GM21390 (cell line): Measurements from ENCODE around the gene GAREM1.

Experiments used
- ATAC-seq: cut with Tn5 transposase; IDR thresholded peaks from one replicate; pipeline ENCODE4 v1.9.1; 2021; ENCODE audit not compliant: unreplicated experiment

The GAREM1 gene

DNA sequence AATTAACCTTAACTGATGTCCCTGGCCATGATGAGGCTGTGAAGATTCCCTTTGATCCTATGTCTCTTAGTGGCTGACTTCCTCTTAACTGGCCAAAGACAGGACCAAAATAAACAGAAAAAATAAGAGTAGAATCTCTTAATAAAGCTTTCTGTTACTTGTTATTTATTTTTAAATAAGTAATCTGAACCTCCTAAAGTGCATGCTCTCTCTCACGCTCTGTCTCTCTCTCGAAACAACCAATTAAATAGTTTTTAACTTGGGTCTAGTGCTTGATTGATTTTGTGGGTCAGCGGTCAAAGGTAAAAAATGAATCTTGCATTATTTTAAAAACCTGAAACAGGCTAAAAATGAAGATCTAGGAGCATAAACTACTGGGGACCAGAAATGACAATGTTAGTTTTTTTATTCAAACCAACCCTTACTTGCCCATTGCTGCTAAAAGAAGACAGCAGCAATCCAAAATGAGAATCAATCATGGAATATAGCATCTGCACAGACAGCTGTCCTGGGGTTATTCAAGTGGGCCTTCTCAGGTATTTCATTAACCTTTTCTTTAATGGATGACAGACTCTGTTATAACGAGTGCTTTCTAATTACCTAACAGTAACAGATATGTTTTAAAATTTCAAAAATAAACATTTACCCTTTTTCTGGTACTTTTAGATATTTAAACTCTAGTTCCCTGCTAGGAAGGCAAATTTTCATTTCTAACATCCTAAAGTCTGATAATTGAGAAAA, 11.2 kb downstream of the GAREM1 start:
- no peak for ATAC-seq

DNA sequence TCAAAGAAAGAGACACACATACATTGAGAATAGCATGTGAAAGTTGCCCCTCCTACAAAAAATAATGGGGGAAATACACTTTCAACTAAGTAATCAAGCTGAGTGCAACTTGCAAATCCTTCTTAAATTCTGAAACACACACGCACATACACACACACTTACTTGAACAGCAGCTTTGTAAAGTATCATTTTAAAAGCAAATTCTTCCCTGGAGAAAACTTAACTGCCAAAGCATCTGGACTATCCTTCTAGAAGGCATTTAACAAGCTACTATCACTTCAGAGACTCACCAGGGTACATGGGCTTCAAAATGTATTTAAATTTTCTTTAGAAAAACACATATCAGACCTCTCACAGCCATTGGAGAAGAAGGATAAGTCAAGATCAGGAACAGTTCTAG, 15.3 kb downstream of the GAREM1 start:
- ATAC-seq, result no peak

DNA sequence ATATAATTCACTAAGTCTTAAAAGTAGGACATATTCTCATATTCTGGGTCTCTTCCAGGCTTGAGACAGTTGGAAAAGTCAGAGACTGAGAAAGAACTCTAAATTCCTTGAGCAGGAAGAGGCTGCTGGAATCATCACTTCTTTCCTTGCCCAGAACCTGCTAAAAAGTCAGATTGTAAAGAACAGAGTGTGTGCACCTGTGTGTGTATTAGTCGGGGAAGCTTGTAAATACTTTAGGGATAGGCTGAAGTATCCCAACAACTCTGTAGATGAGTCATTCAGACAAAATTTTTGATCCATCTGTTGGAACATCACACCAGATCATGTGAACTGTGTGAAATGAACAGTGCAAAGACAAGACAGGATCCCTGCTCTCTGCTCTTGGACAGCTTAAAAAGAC, 16.1 kb downstream of the GAREM1 start:
- ATAC-seq, result no peak

DNA sequence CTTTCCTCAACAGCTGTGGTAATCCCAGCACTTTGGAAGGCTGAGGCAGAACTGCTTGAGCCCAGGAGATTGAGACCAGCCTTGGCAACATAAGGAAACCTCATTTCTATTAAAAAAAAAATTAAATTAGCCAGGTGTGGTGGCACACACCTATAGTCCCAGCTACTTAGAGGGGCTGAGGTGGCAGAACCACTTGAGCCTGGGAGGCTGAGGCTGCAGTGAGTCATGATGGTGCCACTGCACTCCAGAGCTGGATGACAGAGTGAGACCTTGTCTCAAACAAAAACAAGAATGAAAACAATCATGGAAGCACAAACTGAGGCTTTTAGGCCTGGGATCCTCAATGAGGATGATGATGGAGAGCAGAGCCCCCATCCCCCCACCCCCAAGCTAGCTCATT, 19.8 kb downstream of the GAREM1 start:
- ATAC-seq, result no peak

DNA sequence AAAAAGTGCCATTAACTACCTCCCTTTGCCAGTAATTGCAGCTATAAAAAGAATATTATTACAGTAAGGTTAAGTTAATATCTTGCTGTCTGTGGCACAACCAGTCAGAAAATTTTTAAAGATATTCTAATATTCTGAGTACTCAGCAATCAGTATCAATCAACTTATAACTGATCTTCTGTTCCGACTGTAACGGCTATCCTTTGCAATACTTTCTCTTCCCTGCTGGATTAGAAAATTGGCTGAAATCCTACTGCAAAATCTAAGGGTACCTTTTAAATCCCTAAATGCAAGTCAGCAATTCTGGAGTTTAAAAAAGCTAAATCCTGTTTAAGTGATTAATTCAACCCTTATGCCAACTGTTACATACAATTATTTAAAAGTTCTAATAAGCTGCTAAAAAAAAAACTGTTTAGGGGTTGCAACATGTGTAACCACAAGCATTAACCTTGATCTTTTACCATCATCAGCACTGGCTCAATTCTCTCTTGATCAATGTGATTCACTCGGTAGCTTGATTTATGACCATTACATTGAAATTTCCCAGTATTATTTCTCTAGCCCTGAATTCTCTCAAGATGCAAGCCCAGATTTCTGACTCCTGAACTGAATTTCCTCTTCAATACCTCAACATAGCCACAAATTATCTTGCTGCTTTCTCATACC, 20.5 kb downstream of the GAREM1 start:
- no peak for ATAC-seq

DNA sequence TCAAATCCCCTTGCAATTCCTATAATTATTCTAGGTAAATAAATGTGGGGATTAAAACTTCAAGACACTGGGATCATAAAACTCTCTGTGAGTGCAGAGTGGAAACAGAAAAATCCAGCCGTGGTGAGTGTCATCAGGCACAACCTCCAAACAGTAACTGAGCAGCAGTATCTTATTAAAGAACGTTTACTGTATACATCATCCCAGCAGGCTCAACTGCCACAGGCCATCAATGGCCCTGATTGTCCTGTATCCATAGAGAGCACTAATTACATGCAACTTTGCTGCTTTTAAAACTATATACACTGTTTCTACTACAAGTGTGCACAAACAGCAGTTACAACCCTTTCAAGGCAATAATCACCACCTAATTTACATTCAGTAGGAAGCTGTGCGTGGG, 23.9 kb downstream of the GAREM1 start:
- ATAC-seq, result no peak

DNA sequence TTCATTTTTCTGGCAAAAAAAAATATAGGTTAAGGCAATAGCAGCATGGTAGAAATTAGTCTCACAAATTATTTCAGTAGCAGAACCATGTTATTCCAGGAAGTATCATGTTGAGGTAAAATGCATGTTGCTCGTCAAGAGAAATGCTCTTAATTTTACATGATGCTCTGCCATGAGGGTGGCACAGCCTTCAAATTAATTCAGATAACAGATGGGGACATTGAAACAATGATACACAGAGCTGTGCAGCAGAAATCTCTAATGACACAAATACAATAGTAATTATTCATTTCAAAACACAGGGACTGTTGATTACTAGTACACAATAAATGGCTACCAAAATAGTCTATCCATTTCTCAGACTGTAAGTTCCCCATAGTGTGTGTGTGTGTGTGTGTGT, 24.8 kb downstream of the GAREM1 start:
- ATAC-seq, result no peak

DNA sequence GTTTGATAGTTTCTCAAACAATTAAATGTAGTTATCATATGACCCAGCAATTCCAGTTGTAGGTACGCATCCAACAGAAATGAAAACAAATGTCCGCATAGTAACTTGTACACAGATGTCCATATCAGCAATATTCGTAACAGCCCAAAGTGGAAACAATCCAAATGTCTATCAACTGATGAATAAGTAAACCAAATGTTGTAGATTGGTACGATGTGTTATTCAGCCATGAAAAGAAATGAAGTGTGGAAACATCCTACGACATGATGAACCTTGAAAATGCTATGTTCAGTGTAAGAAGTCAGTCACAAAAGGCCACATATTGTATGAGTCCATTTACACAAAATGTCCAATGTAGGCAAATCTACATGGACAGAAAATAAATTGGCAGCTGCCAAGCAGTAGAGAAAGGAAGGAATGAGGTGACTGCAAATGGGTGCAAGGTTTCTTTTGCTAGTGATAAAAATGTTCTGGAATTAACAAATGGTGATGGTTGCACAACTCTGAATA, 26.9 kb downstream of the GAREM1 start:
- no peak for ATAC-seq

DNA sequence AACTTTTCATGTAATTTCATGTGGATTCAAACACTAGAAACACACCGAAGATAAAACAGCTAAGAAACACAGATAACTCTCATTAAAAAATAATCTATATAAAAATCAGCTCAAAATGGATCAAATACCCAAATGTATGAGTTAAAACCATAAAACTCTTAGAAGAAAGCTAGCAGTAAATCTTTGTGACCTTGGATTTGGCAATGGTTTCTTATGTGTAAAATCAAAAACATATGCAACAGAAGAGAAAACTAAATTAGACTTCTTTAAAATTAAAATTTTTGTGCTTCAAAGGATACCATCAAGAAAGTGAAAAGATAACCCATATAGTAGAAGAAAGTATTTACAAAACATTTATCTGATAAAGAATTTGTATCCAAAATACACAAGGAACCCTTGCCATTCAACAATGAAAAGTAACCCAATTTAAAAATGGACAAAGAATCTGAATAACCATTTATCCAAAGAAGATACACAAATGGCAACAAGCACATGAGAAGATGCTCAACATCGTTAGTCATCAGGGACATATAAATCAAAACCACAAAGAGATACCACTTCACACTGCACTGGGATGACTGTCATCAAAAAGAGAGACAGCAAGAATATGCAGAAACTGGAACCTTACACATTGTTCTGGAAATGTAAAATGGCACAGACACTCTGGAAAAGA, 27.5 kb downstream of the GAREM1 start:
- no peak for ATAC-seq

DNA sequence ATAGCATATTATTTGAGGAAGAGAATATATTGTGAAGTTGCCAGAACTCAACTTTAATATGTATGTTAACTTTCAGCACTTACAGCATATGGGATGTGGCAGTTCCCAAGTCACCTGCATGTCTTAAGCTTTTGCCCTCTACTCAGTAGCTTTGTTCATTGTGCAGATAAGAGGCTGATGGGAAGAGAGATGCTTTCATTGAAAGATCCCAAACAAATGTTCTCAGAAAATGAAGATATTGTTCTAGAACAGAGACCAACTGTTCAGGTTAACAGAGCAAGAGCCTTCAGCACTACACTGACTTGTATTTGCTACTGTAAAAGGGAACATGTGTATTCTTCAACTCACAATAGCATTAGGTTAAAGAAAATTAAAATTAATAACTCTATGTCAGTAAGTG, 28.1 kb downstream of the GAREM1 start:
- ATAC-seq, result no peak

DNA sequence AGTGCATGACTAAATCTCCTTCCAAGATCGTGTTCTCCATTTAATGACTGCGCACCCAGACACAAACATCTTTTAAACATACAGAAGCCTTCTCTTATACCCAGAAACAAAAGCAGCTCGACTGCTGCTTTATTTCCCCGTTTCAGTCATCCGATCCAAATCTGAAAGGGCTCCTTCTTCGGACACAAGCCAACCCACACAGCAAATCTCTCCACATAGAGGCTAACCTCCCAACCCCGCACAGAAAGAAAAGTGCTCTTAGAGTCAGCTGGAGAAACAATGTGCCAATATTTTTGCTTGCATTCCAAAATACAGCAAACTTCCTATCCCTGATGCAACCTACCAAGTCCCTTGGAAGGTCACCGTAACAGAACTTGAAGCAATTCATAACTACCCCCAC, 29.1 kb downstream of the GAREM1 start:
- ATAC-seq, result no peak

DNA sequence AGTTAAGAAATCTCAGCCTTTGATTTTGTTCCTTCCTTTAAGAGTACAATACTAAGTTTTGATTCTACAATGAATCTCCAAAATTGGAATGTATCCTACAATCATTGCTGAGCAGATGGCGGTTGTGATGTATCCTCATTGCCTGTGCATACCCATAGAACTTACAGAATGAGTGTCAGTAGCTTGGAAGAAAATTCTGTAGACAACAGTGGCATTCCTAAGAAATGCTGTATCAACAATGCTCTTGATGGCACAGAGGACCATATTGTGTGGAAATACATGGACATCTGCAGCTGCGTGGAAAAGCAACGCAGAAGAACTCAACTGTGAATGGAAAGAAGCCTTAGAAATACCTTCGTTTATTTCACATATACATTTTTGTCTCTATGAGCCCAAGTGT, 30.2 kb downstream of the GAREM1 start:
- ATAC-seq, result no peak

DNA sequence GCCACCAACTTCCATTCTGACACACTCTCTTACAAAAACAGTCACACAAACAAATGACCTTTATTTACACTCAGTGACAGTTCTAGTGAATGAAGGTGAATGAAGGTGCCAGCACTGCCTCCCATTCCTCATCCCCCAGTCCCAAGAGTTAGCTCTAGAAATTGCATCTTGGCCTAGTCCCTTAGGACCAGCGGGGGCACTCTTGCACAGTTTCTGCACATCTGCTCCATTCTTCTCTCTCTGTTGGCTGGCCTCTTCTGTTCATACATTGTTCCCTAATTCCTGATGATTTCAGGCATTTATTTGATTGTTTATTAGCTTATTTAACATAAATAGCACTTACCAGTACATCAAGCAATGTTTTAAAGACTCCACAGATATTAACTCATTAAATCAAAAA, 30.9 kb downstream of the GAREM1 start:
- no peak for ATAC-seq

DNA sequence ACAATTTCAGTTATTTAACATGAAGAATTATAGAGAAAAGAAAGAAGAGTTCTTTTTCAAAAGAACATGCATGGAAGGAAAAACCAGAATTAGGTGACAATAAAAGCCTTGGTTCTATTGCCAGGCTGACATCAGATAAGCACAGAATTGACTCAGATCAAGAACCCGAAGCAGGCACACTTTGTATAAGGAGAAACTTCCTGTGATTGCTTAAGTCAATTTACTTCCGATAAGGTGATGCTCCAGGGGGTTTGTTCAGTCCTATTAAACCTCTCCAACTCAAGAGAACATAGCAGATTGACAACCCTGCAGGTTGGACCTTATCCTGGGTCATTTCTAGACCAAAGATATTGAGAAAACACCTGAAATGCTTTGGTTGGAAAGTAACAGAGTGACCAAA, 31.4 kb downstream of the GAREM1 start:
- ATAC-seq, result no peak

DNA sequence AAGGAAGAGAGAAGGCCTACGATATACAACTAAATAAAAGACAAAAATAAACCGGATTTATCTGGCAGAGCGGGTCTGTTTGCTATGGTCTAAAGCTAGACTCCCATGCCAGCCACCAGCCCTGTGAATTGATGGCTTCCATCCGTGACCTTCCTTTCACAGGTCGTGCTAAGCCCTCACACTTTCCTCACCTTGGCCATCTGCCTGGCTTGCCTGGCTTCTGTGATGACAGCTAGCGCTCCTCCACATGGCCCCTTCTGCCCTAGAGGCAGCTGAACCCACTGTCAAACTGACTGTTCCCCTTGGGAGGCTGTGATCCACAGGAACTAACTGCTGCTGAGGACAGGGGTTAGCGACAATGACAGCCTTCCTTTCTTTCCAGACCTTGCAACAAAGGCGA, 32.5 kb downstream of the GAREM1 start:
- no peak for ATAC-seq

DNA sequence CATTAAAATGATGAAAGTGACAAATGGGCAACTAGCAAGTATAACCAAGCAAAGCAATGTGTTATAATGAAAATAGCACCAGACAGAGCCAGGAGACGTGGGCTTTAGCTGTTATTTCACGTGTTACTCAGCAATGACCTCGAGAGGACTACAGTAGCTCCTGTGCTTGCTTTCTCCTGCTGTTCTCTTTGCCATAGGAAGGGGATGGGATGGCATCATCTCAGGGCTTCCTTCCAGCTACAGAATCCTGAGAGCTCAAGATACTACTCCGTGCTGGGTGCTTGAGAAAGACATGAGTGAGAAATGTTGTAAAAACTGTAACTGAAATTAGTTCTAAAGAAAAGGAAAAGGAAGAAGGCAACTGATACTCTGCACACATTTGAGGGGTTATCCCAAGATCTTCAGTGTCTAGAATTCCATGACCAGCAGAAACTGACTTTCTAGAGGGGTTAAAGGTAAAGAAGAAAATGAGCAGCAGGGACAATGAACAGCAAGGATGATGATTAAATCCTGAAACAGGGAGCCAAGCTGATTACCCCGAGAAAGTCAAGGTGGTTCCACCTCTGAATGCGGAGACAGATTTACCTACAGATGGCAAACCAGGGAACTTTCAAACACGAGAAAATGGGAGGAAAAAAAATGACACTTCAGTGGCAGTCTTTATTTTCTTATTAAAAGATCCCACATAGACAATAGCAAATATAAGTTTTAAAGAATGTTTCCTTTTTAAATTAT, 33.4 kb downstream of the GAREM1 start:
- no peak for ATAC-seq

DNA sequence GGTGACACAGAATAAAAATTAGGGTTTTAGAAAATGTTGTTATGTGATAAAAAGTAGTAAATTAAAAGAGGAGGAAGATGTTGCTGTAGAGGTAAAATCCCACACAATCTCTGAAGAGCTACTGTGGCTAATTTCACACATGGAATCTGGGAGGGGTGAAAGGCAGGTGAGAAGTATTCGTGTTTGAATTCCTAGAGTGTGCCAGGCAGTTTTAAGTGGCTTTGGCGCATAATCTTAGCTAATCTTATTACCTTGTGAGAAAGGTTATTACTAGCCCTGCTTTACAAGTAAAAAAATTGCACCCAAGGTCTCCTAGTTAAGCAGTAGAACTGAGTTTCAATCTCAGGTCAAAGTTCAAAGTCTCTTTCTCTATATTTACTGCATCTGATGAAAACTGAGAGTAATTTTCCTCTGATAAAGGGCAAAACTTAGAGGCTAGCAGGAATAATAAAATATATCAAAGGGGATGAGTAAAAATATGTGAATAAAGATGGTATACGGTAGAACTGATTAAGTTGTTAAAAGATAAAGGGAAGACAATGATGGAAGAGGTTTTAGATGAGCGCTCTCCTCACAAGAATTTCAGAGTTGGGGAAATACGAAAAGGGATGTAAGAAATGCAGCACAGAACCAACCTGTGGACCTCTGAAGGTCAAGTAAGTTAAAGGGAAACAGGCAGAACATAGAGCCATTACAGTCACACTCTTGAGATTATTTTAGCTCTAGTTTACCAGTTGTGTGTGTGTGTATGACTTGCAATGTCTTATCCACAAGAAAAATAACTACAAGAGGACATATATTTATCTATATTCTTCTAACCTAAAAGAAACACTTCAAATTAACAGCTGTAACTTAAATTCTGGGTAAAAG, 34.8 kb downstream of the GAREM1 start:
- no peak for ATAC-seq

DNA sequence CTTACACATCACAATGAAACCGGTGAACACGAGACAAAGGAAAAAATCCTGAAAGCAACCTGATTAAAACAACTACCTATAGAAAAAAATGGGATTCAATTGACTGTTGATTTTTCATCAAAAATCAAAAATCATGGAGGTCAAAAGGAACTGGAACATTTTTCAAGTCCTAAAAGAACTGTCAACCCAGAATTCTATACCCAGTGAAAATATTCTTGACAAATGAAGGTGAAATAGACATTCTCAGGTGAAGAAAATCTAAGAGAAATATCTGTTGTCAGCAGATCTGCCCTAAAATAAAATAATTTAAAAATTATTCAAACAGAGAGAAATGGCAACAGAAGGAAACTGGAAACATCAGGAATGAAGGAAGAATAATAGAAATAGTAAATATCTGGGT, 38.9 kb downstream of the GAREM1 start:
- ATAC-seq, result no peak

DNA sequence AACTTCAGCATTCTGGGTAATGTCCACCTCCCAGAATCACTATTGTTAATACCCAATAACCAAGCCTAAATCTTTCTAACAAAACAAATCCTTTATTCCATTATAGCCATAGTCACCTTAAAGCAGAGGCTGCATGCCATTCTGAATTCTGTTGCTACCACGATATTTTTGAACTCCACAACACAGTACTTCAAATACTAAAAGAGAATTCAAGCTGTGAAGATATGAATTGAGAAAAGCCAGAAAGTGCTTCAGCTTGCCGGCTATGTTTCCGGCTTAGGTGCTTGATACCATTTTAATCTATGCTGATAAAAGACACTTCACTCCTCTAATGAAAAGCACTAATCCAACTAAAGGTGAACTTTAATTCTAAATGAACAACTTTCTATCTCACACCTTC, 41.3 kb downstream of the GAREM1 start:
- ATAC-seq, result no peak

DNA sequence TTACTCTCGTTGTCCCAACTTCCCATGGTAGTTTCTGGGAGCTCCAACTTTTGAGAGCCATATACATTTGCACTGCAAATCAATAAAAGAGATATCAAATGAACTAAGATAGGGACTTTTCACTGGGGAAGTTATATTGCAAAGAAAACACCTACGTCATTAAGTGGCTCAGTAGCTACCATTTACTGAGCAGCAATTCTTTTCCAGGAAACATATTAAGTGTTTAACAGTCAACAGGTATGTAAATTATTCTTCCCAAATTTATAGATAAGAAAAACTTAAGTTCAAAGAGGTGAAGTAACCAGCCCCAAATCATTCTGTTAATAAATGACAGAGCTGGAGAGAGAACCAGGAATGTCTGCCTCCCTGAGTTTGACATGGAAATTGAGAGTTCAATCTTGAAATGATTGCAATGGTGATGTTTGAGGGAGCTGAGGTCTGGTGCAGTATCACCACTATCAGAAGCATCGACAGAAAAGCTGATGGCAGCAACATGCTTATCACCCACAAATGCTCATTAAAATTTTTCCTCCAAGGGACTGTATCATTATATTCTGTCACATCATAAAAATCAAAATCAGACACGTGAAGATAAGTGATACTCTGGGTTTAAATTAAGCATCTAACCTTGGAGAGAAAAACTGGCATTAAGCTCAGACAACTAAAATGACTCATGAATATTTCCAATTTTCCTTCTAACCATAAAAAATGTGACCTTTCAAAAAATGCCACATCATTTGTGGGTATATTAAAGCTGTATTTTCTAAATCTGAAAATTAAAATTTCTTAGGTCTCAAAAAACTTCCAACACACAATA, 43.4 kb downstream of the GAREM1 start:
- no peak for ATAC-seq
